OCI-LY1 (cell line): ENCODE results near the gene LRRC8B.

Source experiments
- H2AFZ ChIP-seq: fragments of 200-600 bp; sonication (generic), shearing (Covaris generic); 2 replicates; pipeline ENCODE4 v1.6.0; 2014; ENCODE audit warnings: antibody characterized with exemption, mild to moderate bottlenecking, low read length
- H3F3A ChIP-seq: fragments of 200-600 bp; sonication (generic), shearing (Covaris generic); 2 replicates; pipeline ENCODE4 v1.6.0; 2014; ENCODE audit warnings: mild to moderate bottlenecking, antibody characterized with exemption, low read length, moderate library complexity; ENCODE audit not compliant: insufficient read depth
- H3K27ac ChIP-seq: fragments of 200-600 bp; sonication (generic); 2 replicates; pipeline ENCODE4 v1.5.1; 2014; ENCODE audit warnings: low read length, mixed run types, mild to moderate bottlenecking, low read depth; ENCODE audit not compliant: poor library complexity, severe bottlenecking
- H3K27me3 ChIP-seq: fragments of 200-600 bp; sonication (generic); 2 replicates; pipeline ENCODE4 v1.6.0; 2014; ENCODE audit warnings: antibody characterized with exemption, mild to moderate bottlenecking, low read length, moderate library complexity; ENCODE audit not compliant: insufficient read depth
- H3K36me3 ChIP-seq: fragments of 200-600 bp; sonication (generic); 2 replicates; pipeline ENCODE4 v1.6.1; 2014; ENCODE audit warnings: mild to moderate bottlenecking, antibody characterized with exemption, low read length, moderate library complexity, mixed read lengths; ENCODE audit not compliant: insufficient read depth
- H3K4me1 ChIP-seq: fragments of 200-600 bp; sonication (generic); 2 replicates; pipeline ENCODE4 v1.5.1; 2014; ENCODE audit warnings: mild to moderate bottlenecking, low read length, moderate library complexity; ENCODE audit not compliant: insufficient read depth, severe bottlenecking
- H3K4me2 ChIP-seq: fragments of 200-600 bp; sonication (generic), shearing (Covaris generic); 2 replicates; pipeline ENCODE4 v1.6.1; 2014; ENCODE audit warnings: low read length
- H3K4me3 ChIP-seq: fragments of 200-600 bp; sonication (generic); 2 replicates; pipeline ENCODE4 v1.5.1; 2014; ENCODE audit warnings: low read length, low read depth, mild to moderate bottlenecking, mixed read lengths; ENCODE audit not compliant: poor library complexity, severe bottlenecking
- H3K79me2 ChIP-seq: fragments of 200-600 bp; shearing (Covaris generic); 2 replicates; pipeline ENCODE4 v1.6.1; 2016; ENCODE audit warnings: mixed run types, low read length, mixed read lengths; ENCODE audit not compliant: insufficient read depth
- H3K9ac ChIP-seq: fragments of 200-600 bp; sonication (generic), shearing (Covaris generic); 2 replicates; pipeline ENCODE4 v1.6.1; 2014; ENCODE audit warnings: mild to moderate bottlenecking, low read length, mixed read lengths
- H3K9me2 ChIP-seq: fragments of 200-600 bp; sonication (generic), shearing (Covaris generic); 2 replicates; pipeline ENCODE4 v1.6.1; 2014; ENCODE audit warnings: low read depth, mild to moderate bottlenecking, low read length, mixed read lengths
- H3K9me3 ChIP-seq: fragments of 200-600 bp; shearing (Covaris generic); 2 replicates; pipeline ENCODE4 v1.6.1; 2014; ENCODE audit warnings: low read length, mixed read lengths
- H4K20me1 ChIP-seq: fragments of 200-600 bp; sonication (generic), shearing (Covaris generic); 2 replicates; pipeline ENCODE4 v1.6.0; 2016; ENCODE audit warnings: mild to moderate bottlenecking, low read length; ENCODE audit not compliant: insufficient read depth
- EZH2 ChIP-seq: fragments of 200-600 bp; sonication (generic), shearing (Covaris generic); IDR thresholded peaks from 2 replicates; pipeline ENCODE4 v1.8.0; 2017; ENCODE audit warnings: borderline replicate concordance, mixed run types, mild to moderate bottlenecking, antibody characterized with exemption, low read length, moderate library complexity, mixed read lengths
- TF ChIP-seq, protein P1 (sequence below): fragments of 200-600 bp; sonication (generic), shearing (Covaris generic); IDR thresholded peaks from 2 replicates; pipeline ENCODE4 v1.5.1; 2017; ENCODE audit warnings: mild to moderate bottlenecking, antibody characterized with exemption, low read length, moderate library complexity, mixed read lengths

Gene LRRC8B

DNA sequence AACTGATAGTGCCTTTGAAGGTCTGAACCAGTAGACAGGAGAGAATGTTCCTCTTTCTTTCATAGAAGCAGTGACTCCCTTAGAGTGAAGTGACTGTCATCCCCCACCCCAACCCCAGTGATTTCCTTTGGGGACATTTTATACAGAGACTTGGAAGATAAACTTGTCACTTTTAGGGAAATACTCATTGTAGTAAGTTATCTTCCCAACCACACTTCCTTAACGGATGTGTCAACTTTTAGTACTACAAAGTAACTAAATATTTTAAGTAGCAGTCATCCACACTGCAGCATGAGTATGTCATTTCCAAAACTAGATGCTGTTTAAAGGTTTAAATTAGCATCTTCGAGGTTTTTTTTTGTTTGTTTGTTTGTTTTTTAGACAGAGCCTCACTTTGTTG, 13.7 kb downstream of the LRRC8B start:
- Histone ChIP-seq H3F3A (no peaks in the 10 kb centered on the region), H3K27me3 (no peaks in the 10 kb centered on the region), H3K4me2 (no peak overlapping the region), H3K79me2 (peaks cover 88% of the 10 kb centered on the region), H3K9me2 (no peaks in the 10 kb centered on the region), H3K9me3 (no peaks in the 10 kb centered on the region), H3K27ac (no peak overlapping the region), H3K4me1 (no peaks in the 10 kb centered on the region), H4K20me1 (no peaks in the 10 kb centered on the region), H3K36me3 (0 out of 2 replicates have a peak, but pooled peaks cover 10% of the 10 kb centered on the region), H3K4me3 (no peak overlapping the region), H3K9ac (no peak overlapping the region), H2AFZ (no peak overlapping the region)
- TF ChIP-seq EZH2 = no peak
- TF ChIP-seq, protein P1, sequence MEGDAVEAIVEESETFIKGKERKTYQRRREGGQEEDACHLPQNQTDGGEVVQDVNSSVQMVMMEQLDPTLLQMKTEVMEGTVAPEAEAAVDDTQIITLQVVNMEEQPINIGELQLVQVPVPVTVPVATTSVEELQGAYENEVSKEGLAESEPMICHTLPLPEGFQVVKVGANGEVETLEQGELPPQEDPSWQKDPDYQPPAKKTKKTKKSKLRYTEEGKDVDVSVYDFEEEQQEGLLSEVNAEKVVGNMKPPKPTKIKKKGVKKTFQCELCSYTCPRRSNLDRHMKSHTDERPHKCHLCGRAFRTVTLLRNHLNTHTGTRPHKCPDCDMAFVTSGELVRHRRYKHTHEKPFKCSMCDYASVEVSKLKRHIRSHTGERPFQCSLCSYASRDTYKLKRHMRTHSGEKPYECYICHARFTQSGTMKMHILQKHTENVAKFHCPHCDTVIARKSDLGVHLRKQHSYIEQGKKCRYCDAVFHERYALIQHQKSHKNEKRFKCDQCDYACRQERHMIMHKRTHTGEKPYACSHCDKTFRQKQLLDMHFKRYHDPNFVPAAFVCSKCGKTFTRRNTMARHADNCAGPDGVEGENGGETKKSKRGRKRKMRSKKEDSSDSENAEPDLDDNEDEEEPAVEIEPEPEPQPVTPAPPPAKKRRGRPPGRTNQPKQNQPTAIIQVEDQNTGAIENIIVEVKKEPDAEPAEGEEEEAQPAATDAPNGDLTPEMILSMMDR = no peak

GRCh38 chr1:89539128-89539527, 14.5 kb downstream of the LRRC8B start:
- no peak overlapping the region for H3K4me3 ChIP-seq
- no peak overlapping the region for H3K9ac ChIP-seq
- H3K36me3 ChIP-seq = 0 out of 2 replicates have a peak, but pooled peaks cover 10% of the 10 kb centered on the region
- no peaks in the 10 kb centered on the region for H3F3A ChIP-seq
- H3K9me3 ChIP-seq = no peaks in the 10 kb centered on the region
- TF ChIP-seq, protein P1 = no peak
- no peak for TF ChIP-seq EZH2
- H4K20me1 ChIP-seq = no peaks in the 10 kb centered on the region
- H3K79me2 ChIP-seq = peaks cover 83% of the 10 kb centered on the region
- H3K9me2 ChIP-seq = no peaks in the 10 kb centered on the region
- no peak overlapping the region for H2AFZ ChIP-seq
- H3K4me1 ChIP-seq = no peaks in the 10 kb centered on the region
- no peak overlapping the region for H3K4me2 ChIP-seq
- H3K27me3 ChIP-seq = no peaks in the 10 kb centered on the region
- H3K27ac ChIP-seq = no peak overlapping the region

DNA sequence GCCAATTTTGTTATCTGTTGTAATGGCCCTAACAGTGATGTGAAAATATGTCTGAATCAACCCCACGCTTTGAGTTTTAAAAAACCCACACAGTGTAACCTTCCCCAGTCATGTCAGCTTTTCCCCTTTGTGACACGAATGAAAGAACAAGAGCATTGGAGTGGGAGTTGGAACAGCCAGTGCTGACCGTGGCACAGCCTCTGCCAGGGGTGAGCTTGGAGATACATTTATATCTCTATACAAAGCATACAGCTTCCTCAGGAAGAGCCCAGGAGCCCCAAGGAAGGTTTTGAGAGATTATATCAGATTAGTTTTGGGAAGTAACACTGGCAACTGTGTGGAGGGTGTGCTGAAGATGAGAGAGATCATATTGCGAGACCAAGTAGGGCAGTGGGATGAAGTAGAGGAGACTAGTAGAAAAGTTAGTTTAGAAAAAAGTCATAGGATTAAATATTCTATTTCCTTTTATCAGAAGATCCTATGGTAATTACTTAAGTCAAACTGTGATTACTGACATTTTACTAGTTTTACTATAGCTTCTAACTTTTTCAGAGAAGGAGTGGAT, 15.9 kb downstream of the LRRC8B start:
- TF ChIP-seq, protein P1 = no peak
- no peak for TF ChIP-seq EZH2
- Histone ChIP-seq H3K27me3 (no peaks in the 10 kb centered on the region), H2AFZ (no peak overlapping the region), H3K9ac (no peak overlapping the region), H3K4me1 (no peaks in the 10 kb centered on the region), H3K9me2 (no peaks in the 10 kb centered on the region), H3K36me3 (0 out of 2 replicates have a peak, but pooled peaks cover 10% of the 10 kb centered on the region), H3K79me2 (peaks cover 82% of the 10 kb centered on the region), H3K27ac (no peak overlapping the region), H3K4me2 (no peak overlapping the region), H3K9me3 (no peaks in the 10 kb centered on the region), H4K20me1 (no peaks in the 10 kb centered on the region), H3K4me3 (no peak overlapping the region), H3F3A (no peaks in the 10 kb centered on the region)
